HL-60 (cell line): ENCODE measurements around the gene ADAM29.

ENCODE experiments used
- DNase-seq, 2 experiments: peaks; one replicate each; pipeline ENCODE4 v3.0.0-alpha.2; 2010 to 2020; ENCODE audit warnings: low read depth in 1 of 2, low spot score in 1 of 2
- H3K27ac ChIP-seq: fragments of 250-450 bp; sonication (Bioruptor Pico); replicated peaks from 2 replicates; pipeline ENCODE4 v1.5.1; 2020; ENCODE audit warnings: mild to moderate bottlenecking, moderate library complexity
- H3K27me3 ChIP-seq: fragments of 250-450 bp; sonication (Bioruptor Pico); 2 replicates; pipeline ENCODE4 v1.5.1; 2021; ENCODE audit warnings: mild to moderate bottlenecking, moderate library complexity; ENCODE audit not compliant: insufficient read depth, poor library complexity, severe bottlenecking
- H3K4me3 ChIP-seq: replicated peaks from 2 replicates; pipeline ENCODE4 v1.5.1; 2011; ENCODE audit warnings: mild to moderate bottlenecking, control low read depth, low read length; ENCODE audit not compliant: insufficient read depth
- GABPA ChIP-seq: IDR thresholded peaks from 2 replicates; pipeline ENCODE4 v1.6.1; 2012; ENCODE audit warnings: low read depth
- POLR2AphosphoS5 ChIP-seq: IDR thresholded peaks from 2 replicates; pipeline ENCODE4 v1.6.1; 2012; ENCODE audit warnings: low read depth
- SPI1 ChIP-seq: IDR thresholded peaks from 2 replicates; pipeline ENCODE4 v1.6.1; 2012; ENCODE audit warnings: low read depth, mild to moderate bottlenecking, borderline replicate concordance
- TF ChIP-seq, protein P1 (sequence below): IDR thresholded peaks from 2 replicates; pipeline ENCODE4 v1.6.1; 2012; ENCODE audit warnings: low read depth; ENCODE audit not compliant: insufficient replicate concordance
- TF ChIP-seq, protein P2 (sequence below): IDR thresholded peaks from one replicate; pipeline ENCODE4 v1.5.1; 2011; ENCODE audit warnings: low read length, control low read depth, inconsistent platforms; ENCODE audit not compliant: insufficient read depth

Gene ADAM29

DNA sequence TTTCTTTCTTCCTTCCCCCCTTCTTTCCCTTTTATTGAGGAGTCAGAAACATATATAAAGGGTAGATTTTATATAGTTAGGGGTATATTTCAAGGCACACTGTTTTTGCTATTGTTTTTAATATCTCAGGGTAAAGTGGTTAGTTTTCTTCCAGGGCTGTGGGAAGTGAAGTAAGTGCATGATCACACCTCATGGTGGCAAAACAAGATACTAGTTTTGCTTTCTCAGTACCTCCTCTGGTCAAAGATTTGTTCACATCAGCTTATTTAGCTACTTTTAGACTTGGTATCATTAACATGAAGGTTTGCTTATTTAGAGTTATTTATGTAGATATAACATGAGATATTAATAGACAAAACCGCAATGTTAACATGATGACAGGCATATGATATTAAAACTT lies 21.8 kb downstream of the ADAM29 start:
- TF ChIP-seq, protein P1, sequence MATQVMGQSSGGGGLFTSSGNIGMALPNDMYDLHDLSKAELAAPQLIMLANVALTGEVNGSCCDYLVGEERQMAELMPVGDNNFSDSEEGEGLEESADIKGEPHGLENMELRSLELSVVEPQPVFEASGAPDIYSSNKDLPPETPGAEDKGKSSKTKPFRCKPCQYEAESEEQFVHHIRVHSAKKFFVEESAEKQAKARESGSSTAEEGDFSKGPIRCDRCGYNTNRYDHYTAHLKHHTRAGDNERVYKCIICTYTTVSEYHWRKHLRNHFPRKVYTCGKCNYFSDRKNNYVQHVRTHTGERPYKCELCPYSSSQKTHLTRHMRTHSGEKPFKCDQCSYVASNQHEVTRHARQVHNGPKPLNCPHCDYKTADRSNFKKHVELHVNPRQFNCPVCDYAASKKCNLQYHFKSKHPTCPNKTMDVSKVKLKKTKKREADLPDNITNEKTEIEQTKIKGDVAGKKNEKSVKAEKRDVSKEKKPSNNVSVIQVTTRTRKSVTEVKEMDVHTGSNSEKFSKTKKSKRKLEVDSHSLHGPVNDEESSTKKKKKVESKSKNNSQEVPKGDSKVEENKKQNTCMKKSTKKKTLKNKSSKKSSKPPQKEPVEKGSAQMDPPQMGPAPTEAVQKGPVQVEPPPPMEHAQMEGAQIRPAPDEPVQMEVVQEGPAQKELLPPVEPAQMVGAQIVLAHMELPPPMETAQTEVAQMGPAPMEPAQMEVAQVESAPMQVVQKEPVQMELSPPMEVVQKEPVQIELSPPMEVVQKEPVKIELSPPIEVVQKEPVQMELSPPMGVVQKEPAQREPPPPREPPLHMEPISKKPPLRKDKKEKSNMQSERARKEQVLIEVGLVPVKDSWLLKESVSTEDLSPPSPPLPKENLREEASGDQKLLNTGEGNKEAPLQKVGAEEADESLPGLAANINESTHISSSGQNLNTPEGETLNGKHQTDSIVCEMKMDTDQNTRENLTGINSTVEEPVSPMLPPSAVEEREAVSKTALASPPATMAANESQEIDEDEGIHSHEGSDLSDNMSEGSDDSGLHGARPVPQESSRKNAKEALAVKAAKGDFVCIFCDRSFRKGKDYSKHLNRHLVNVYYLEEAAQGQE: no peak
- TF ChIP-seq POLR2AphosphoS5 (no peak), GABPA (no peak), SPI1 (no peak)
- TF ChIP-seq, protein P2, sequence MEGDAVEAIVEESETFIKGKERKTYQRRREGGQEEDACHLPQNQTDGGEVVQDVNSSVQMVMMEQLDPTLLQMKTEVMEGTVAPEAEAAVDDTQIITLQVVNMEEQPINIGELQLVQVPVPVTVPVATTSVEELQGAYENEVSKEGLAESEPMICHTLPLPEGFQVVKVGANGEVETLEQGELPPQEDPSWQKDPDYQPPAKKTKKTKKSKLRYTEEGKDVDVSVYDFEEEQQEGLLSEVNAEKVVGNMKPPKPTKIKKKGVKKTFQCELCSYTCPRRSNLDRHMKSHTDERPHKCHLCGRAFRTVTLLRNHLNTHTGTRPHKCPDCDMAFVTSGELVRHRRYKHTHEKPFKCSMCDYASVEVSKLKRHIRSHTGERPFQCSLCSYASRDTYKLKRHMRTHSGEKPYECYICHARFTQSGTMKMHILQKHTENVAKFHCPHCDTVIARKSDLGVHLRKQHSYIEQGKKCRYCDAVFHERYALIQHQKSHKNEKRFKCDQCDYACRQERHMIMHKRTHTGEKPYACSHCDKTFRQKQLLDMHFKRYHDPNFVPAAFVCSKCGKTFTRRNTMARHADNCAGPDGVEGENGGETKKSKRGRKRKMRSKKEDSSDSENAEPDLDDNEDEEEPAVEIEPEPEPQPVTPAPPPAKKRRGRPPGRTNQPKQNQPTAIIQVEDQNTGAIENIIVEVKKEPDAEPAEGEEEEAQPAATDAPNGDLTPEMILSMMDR: no peak
- no peak overlapping the region for H3K27ac ChIP-seq
- H3K27me3 ChIP-seq: no peaks in the 10 kb centered on the region
- no peak for DNase-seq
- H3K4me3 ChIP-seq: no peak overlapping the region

DNA sequence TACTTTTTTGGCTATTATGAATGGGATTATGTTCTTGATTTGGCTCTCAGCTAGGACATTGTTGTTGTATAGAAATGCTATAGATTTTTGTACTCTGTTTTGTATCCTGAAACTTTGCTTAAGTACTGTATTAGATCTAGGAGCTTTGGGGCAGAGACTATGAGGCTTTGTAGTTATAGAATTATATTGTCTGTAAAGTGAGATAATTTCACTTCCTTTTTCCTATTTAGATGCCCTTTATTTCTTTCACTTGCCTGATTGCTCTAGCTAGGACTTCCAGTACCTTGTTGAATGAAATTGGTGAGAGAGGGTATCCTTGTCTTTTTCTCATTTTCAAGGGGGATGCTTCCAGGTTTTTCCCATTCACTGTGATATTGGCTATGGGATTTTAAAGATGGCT lies 28.1 kb downstream of the ADAM29 start:
- H3K27ac ChIP-seq: no peak overlapping the region
- no peak overlapping the region for H3K4me3 ChIP-seq
- H3K27me3 ChIP-seq: no peaks in the 10 kb centered on the region
- TF ChIP-seq SPI1 (no peak), POLR2AphosphoS5 (no peak), GABPA (no peak)
- TF ChIP-seq, protein P2: no peak
- TF ChIP-seq, protein P1: no peak
- no peak for DNase-seq

DNA sequence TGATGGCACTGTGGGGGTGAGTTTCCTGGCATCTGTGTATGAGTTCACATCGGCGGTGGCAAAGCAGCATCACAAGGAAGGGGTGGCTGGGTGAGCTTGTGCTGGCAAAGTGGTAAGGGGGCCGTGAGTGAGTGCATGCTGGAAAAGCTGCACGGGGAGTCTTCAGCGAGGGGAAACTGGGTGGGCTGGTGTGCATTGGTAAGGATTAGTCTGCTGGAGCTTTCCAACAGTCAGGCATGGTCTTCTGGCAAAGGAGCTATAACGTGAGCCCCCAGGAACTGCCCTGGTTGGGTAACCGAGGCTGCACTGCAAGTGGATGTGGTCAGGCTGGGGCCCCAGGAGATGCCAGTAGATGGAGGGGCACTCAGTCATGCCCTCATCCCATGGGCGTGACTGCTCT lies 30.7 kb downstream of the ADAM29 start:
- no peak for TF ChIP-seq SPI1
- TF ChIP-seq, protein P2: no peak
- TF ChIP-seq, protein P1: no peak
- TF ChIP-seq GABPA: no peak
- TF ChIP-seq POLR2AphosphoS5: no peak

More for the DNA sequence above, 30.7 kb downstream of the ADAM29 start:
- H3K27me3 ChIP-seq: no peaks in the 10 kb centered on the region
- H3K4me3 ChIP-seq: no peak overlapping the region
- H3K27ac ChIP-seq: no peak overlapping the region
- no peak for DNase-seq
